NT2/D1 (cell line): ENCODE data around the gene MB21D2.

Experiments used
- SUZ12 ChIP-seq: IDR thresholded peaks from 2 replicates; pipeline ENCODE4 v1.6.1; 2011; ENCODE audit not compliant: insufficient read length, insufficient read depth; ENCODE audit errors: extremely low read depth
- YY1 ChIP-seq: IDR thresholded peaks from 2 replicates; pipeline ENCODE4 v1.6.1; 2011; ENCODE audit not compliant: insufficient read length, insufficient read depth
- ZNF274 ChIP-seq: IDR thresholded peaks from 2 replicates; pipeline ENCODE4 v1.6.1; 2011; ENCODE audit warnings: mild to moderate bottlenecking, low read depth, low read length

GRCh38 chr3:192915304-192915703, 2.4 kb downstream of the MB21D2 start:
- TF ChIP-seq YY1 (no peak), SUZ12 (no peak), ZNF274 (no peak)
